LNCaP clone FGC (cell line): ENCODE data around the gene GPBP1.
A peak's percentile ranks its signal among the peaks of the same experiment; 100 is the strongest.

Experiments
- DNase-seq: peaks from one replicate; pipeline ENCODE4 v3.0.0-alpha.2; 2011; ENCODE audit warnings: low read depth
- H3K4me3 ChIP-seq: 2 replicates; pipeline ENCODE4 v1.5.1; 2011; ENCODE audit warnings: mild to moderate bottlenecking, low read depth, low read length, control low read depth
- CTCF ChIP-seq: IDR thresholded peaks from 2 replicates; pipeline ENCODE4 v1.5.1; 2012; ENCODE audit warnings: mild to moderate bottlenecking; ENCODE audit not compliant: control insufficient read depth, insufficient read depth; ENCODE audit errors: extremely low read depth

GPBP1 gene

GRCh38 chr5:57229313-57229712 is 55.5 kb downstream of the GPBP1 start:
- no peak for DNase-seq
- no peak overlapping the region for H3K4me3 ChIP-seq
- no peak for TF ChIP-seq CTCF

- DNase-seq = no peak
- no peak overlapping the region for H3K4me3 ChIP-seq
- TF ChIP-seq CTCF = no peak
Measured at GRCh38 chr5:57231607-57232006, 57.7 kb downstream of the GPBP1 start.

- TF ChIP-seq CTCF = no peak
- H3K4me3 ChIP-seq = no peak overlapping the region
- DNase-seq = peak; percentile 11
Measured at GRCh38 chr5:57232293-57233033, 58.6 kb downstream of the GPBP1 start.

GRCh38 chr5:57243286-57244137 is 69.7 kb downstream of the GPBP1 start:
- no peak for DNase-seq
- H3K4me3 ChIP-seq = no peak overlapping the region
- no peak for TF ChIP-seq CTCF

GRCh38 chr5:57244331-57244730 is 70.5 kb downstream of the GPBP1 start:
- H3K4me3 ChIP-seq = no peak overlapping the region
- no peak for TF ChIP-seq CTCF
- DNase-seq = no peak

- no peak for TF ChIP-seq CTCF
- no peak overlapping the region for H3K4me3 ChIP-seq
- DNase-seq = no peak
Measured at GRCh38 chr5:57246426-57246825, 72.6 kb downstream of the GPBP1 start.
